Calu3 (cell line): ENCODE data around the gene ZNF407. TPM values are rescaled to one million over a fixed set of nuclear protein-coding genes. Genes with fewer than 3 reads are reported as not detected.
"Not testable (repeated sequence)": the region's sequence is repeated elsewhere in the genome, so short reads cannot be mapped to it uniquely, and the experiment has no call there.

Experiments
- BruUV-seq: library from RNA; stranded (reverse); fragments of 400-500 nt; replicated peaks from 2 replicates; lab custom pipeline; 2021; lab: Mats Ljungman, UMichigan
- CTCF ChIA-PET: fragments of 300-600 bp; sonication (Branson Sonifier 250); formaldehyde crosslinking; loops from one replicate; lab custom pipeline; 2022; ENCODE audit warnings: antibody characterized with exemption; lab: Charles Lee
- DNase-seq: peaks from one replicate; pipeline ENCODE4 v3.0.0; 2022
- H3K27ac Mint-ChIP-seq: one replicate; pipeline ENCODE4 v1.8.0; 2022; ENCODE audit warnings: mixed read lengths; ENCODE audit not compliant: unreplicated experiment
- H3K27me3 Mint-ChIP-seq: one replicate; pipeline ENCODE4 v1.8.0; 2022; ENCODE audit warnings: mixed read lengths; ENCODE audit not compliant: unreplicated experiment
- H3K36me3 Mint-ChIP-seq: one replicate; pipeline ENCODE4 v1.8.0; 2022; ENCODE audit warnings: mild to moderate bottlenecking, moderate library complexity, mixed read lengths; ENCODE audit not compliant: insufficient read depth, unreplicated experiment
- H3K4me1 Mint-ChIP-seq: one replicate; pipeline ENCODE4 v1.8.0; 2022; ENCODE audit warnings: mild to moderate bottlenecking, low read depth, mixed read lengths; ENCODE audit not compliant: unreplicated experiment
- H3K4me3 Mint-ChIP-seq: one replicate; pipeline ENCODE4 v1.8.0; 2022; ENCODE audit warnings: mild to moderate bottlenecking, low read depth, moderate library complexity, mixed read lengths; ENCODE audit not compliant: unreplicated experiment
- H3K9me3 Mint-ChIP-seq: one replicate; pipeline ENCODE4 v1.8.0; 2022; ENCODE audit warnings: low read depth, mixed read lengths; ENCODE audit not compliant: unreplicated experiment
- CTCF ChIP-seq: fragments of 200-600 bp; IDR thresholded peaks from one replicate; pipeline ENCODE4 v1.8.0; 2022; ENCODE audit warnings: antibody characterized with exemption; ENCODE audit not compliant: unreplicated experiment
- intact Hi-C: fragments of 100-400 bp; cut with micrococcal nuclease; formaldehyde crosslinking; loops from one replicate; pipeline ENCODE4 v1.10.0; 2022; ENCODE audit not compliant: unreplicated experiment
- total RNA-seq: library from RNA; stranded (reverse); gene quantifications from 2 replicates; pipeline ENCODE4 v1.2.3, GENCODE V29; 2022

The ZNF407 gene
- total RNA-seq, 1 experiment from 2014 or later, result 17.4 TPM

- Mint-ChIP-seq H3K27ac (no peak overlapping the region), H3K4me3 (no peak overlapping the region), H3K36me3 (no peaks in the 10 kb centered on the region), H3K27me3 (peaks cover 57% of the 10 kb centered on the region), H3K9me3 (peaks cover 10% of the 10 kb centered on the region), H3K4me1 (no peaks in the 10 kb centered on the region)
- no TSS peak for BruUV-seq
- TF ChIP-seq CTCF, result no peak
- CTCF ChIA-PET, result no interaction called here
- no peak for DNase-seq
- intact Hi-C loops, result no loop called here
Observed at GRCh38 chr18:75101916-75102315, 504.2 kb downstream of the ZNF407 start.

GRCh38 chr18:75104029-75104428 lies 506.4 kb downstream of the ZNF407 start:
- H3K4me1 Mint-ChIP-seq, DNase-seq, BruUV-seq, H3K36me3 Mint-ChIP-seq, H3K27ac Mint-ChIP-seq, intact Hi-C loops, H3K9me3 Mint-ChIP-seq, CTCF ChIA-PET, H3K4me3 Mint-ChIP-seq: not testable (repeated sequence)
- peaks cover 61% of the 10 kb centered on the region for H3K27me3 Mint-ChIP-seq

- Mint-ChIP-seq H3K9me3 (peaks cover 10% of the 10 kb centered on the region), H3K36me3 (no peaks in the 10 kb centered on the region), H3K4me3 (no peak overlapping the region), H3K4me1 (no peaks in the 10 kb centered on the region), H3K27me3 (peaks cover 66% of the 10 kb centered on the region), H3K27ac (no peak overlapping the region)
- no peak for DNase-seq
- no peak for TF ChIP-seq CTCF
- no TSS peak for BruUV-seq
- intact Hi-C loops, result no loop called here
- CTCF ChIA-PET, result no interaction called here
Observed at GRCh38 chr18:75104483-75104882, 506.8 kb downstream of the ZNF407 start.

- no peak overlapping the region for H3K27ac Mint-ChIP-seq
- no TSS peak for BruUV-seq
- H3K4me3 Mint-ChIP-seq, result no peak overlapping the region
- H3K27me3 Mint-ChIP-seq, result peaks cover 62% of the 10 kb centered on the region
- CTCF ChIA-PET, result no interaction called here
- no peaks in the 10 kb centered on the region for H3K4me1 Mint-ChIP-seq
- no peaks in the 10 kb centered on the region for H3K36me3 Mint-ChIP-seq
- intact Hi-C loops, result no loop called here
- no peak for DNase-seq
- H3K9me3 Mint-ChIP-seq, result peaks cover 7% of the 10 kb centered on the region
- no peak for TF ChIP-seq CTCF
Observed at GRCh38 chr18:75105551-75106254, 508.0 kb downstream of the ZNF407 start.

GRCh38 chr18:75106746-75107145 lies 509.1 kb downstream of the ZNF407 start:
- H3K27ac Mint-ChIP-seq, result no peak overlapping the region
- no peaks in the 10 kb centered on the region for H3K36me3 Mint-ChIP-seq
- H3K27me3 Mint-ChIP-seq, result peaks cover 52% of the 10 kb centered on the region
- CTCF ChIA-PET, result no interaction called here
- H3K4me1 Mint-ChIP-seq, result no peaks in the 10 kb centered on the region
- no TSS peak for BruUV-seq
- H3K9me3 Mint-ChIP-seq, result peaks cover 3% of the 10 kb centered on the region
- intact Hi-C loops, result no loop called here
- no peak for TF ChIP-seq CTCF
- no peak overlapping the region for H3K4me3 Mint-ChIP-seq
- DNase-seq, result no peak
